ENCODE results near the gene BHLHA9. TPM values are rescaled to one million over a fixed set of nuclear protein-coding genes. Genes with fewer than 3 reads are reported as not detected.

Gene BHLHA9
- 0.28 TPM in 1 of 2 replicates, not detected in the other for total RNA-seq

DNA sequence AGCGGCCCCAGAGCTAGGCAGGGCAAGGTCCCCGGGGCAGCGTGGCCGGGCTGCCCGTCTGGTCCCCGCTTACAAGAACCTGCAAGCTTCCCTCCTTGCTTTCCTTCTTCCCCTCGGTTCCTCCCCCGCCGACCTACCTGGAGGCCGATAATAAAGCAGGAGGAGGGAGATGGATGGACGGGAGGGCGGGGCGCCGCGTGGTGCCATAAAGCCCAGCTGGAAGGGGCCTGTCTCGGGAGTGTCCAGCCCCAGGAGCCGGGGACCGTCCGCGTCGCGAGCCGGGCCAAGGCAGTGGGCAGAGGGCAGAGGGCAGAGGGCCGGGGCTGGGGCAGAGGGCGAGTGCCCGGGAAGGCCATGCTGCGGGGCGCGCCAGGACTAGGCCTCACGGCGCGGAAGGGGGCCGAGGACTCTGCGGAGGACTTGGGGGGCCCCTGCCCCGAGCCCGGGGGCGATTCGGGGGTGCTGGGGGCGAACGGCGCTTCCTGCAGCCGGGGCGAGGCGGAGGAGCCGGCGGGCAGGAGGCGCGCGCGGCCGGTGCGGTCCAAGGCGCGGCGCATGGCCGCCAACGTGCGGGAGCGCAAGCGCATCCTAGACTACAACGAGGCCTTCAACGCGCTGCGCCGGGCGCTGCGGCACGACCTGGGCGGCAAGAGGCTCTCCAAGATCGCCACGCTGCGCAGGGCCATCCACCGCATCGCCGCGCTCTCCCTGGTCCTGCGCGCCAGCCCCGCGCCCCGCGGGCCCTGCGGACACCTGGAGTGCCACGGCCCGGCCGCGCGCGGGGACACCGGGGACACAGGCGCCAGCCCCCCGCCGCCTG, at the start of gene BHLHA9:
Gene BHLHA9, plus strand, starts transcription at position 235 of the 820 bp plus-strand sequence. Its CDS starts 120 bp downstream, at position 355.

Other genes with a start within 250 kb of the BHLHA9 start
- gene ABR, start 90.5 kb upstream of the BHLHA9 start, total RNA-seq, result 34.1 and 43.7 TPM in 2 replicates
- gene TRARG1, start 9.2 kb downstream of the BHLHA9 start, total RNA-seq, result not detected in 2 replicates
- gene YWHAE, start 129.8 kb downstream of the BHLHA9 start, total RNA-seq, result 374 and 1,144 TPM in 2 replicates
- gene CRK, start 185.8 kb downstream of the BHLHA9 start, total RNA-seq, result 116 and 137 TPM in 2 replicates
- 145 and 184 TPM in 2 replicates for gene MYO1C, start 222.2 kb downstream of the BHLHA9 start, total RNA-seq
- 37.4 and 39.7 TPM in 2 replicates for gene INPP5K, start 246.2 kb downstream of the BHLHA9 start, total RNA-seq